ENCODE measurements around the gene GCK. TPM values are rescaled to one million over a fixed set of nuclear protein-coding genes. Genes with fewer than 3 reads are reported as not detected.

The GCK gene
- total RNA-seq, 2 experiments from 2014 or later: 0.16 TPM; not detected in 1

DNA sequence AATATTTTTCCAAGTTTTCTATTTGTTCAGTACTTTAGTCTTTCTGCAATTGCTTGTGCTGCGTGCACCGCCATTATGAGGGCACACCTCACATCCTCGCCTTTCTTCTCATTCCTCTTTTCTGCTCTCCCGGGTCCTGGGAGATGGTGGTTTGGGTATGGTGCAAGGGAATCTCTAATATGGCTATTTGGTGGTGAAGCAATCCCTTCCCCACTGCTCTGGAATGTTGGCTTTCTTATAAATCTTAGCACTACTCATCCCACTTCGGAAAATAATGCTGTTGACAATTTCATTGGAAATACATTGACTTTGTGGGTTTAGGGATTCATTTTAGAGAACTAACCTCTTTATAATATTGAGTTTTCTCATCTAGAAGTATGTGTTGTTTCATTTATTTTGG lies 1.9 kb upstream of the GCK start:
- Histone ChIP-seq H3K4me2 (ENCODE audit: low read length) (no peak overlapping the region), H3K36me3 (ENCODE audit: insufficient read depth, low read length) (no peaks in the 10 kb centered on the region), H3K27ac (ENCODE audit: low read depth, low read length, poor library complexity, severe bottlenecking) (no peak overlapping the region), H3K79me2 (ENCODE audit: insufficient read depth, low read depth, low read length) (no peaks in the 10 kb centered on the region), H3K9me3 (ENCODE audit: low read length) (no peaks in the 10 kb centered on the region), H2AFZ (ENCODE audit: low read length) (no peak overlapping the region), H4K20me1 (ENCODE audit: insufficient read depth, low read length) (no peaks in the 10 kb centered on the region), H3K4me1 (ENCODE audit: insufficient read depth, low read length, poor library complexity, severe bottlenecking) (peaks cover 5% of the 10 kb centered on the region), H3K4me3 (ENCODE audit: low read depth, low read length, poor library complexity, severe bottlenecking) (no peak overlapping the region), H3K9me2 (ENCODE audit: insufficient read depth, low read length) (no peaks in the 10 kb centered on the region)
- no peak for DNase-seq (ENCODE audit: low spot score)
- intact Hi-C loops (cut with micrococcal nuclease; ENCODE audit: unreplicated experiment): no loop called here
- no TSS peak for BruUV-seq (replicated peaks)
- ChIA-PET POLR2A (no interaction called here), CTCF (ENCODE audit: unreplicated experiment) (no interaction called here)
- TF ChIP-seq EZH2phosphoT487 (IDR thresholded peaks at IDR 0.05; ENCODE audit: borderline replicate concordance, low read depth, low read length): no peak
- TF ChIP-seq, protein P1, sequence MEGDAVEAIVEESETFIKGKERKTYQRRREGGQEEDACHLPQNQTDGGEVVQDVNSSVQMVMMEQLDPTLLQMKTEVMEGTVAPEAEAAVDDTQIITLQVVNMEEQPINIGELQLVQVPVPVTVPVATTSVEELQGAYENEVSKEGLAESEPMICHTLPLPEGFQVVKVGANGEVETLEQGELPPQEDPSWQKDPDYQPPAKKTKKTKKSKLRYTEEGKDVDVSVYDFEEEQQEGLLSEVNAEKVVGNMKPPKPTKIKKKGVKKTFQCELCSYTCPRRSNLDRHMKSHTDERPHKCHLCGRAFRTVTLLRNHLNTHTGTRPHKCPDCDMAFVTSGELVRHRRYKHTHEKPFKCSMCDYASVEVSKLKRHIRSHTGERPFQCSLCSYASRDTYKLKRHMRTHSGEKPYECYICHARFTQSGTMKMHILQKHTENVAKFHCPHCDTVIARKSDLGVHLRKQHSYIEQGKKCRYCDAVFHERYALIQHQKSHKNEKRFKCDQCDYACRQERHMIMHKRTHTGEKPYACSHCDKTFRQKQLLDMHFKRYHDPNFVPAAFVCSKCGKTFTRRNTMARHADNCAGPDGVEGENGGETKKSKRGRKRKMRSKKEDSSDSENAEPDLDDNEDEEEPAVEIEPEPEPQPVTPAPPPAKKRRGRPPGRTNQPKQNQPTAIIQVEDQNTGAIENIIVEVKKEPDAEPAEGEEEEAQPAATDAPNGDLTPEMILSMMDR (conservative IDR thresholded peaks at IDR 0.05; ENCODE audit: low read length): no peak

GRCh38 chr7:44189993-44190872 lies 994 bp upstream of the GCK start:
- no TSS peak for BruUV-seq (replicated peaks)
- H3K36me3 ChIP-seq (ENCODE audit: insufficient read depth, low read length): no peaks in the 10 kb centered on the region
- intact Hi-C loops (cut with micrococcal nuclease; ENCODE audit: unreplicated experiment): no loop called here
- no peaks in the 10 kb centered on the region for H3K4me1 ChIP-seq (ENCODE audit: insufficient read depth, low read length, poor library complexity, severe bottlenecking)
- H4K20me1 ChIP-seq (ENCODE audit: insufficient read depth, low read length): no peaks in the 10 kb centered on the region
- H3K4me3 ChIP-seq (ENCODE audit: low read depth, low read length, poor library complexity, severe bottlenecking): no peak overlapping the region
- ChIA-PET POLR2A (no interaction called here), CTCF (ENCODE audit: unreplicated experiment) (no interaction called here)
- no peak overlapping the region for H3K27ac ChIP-seq (ENCODE audit: low read depth, low read length, poor library complexity, severe bottlenecking)
- no peak overlapping the region for H3K4me2 ChIP-seq (ENCODE audit: low read length)
- H3K9me2 ChIP-seq (ENCODE audit: insufficient read depth, low read length): no peaks in the 10 kb centered on the region
- no peaks in the 10 kb centered on the region for H3K9me3 ChIP-seq (ENCODE audit: low read length)
- TF ChIP-seq, protein P1 (conservative IDR thresholded peaks at IDR 0.05; ENCODE audit: low read length): no peak
- TF ChIP-seq EZH2phosphoT487 (IDR thresholded peaks at IDR 0.05; ENCODE audit: borderline replicate concordance, low read depth, low read length): no peak
- no peaks in the 10 kb centered on the region for H3K79me2 ChIP-seq (ENCODE audit: insufficient read depth, low read depth, low read length)
- no peak for DNase-seq (ENCODE audit: low spot score)
- no peak overlapping the region for H2AFZ ChIP-seq (ENCODE audit: low read length)

DNA sequence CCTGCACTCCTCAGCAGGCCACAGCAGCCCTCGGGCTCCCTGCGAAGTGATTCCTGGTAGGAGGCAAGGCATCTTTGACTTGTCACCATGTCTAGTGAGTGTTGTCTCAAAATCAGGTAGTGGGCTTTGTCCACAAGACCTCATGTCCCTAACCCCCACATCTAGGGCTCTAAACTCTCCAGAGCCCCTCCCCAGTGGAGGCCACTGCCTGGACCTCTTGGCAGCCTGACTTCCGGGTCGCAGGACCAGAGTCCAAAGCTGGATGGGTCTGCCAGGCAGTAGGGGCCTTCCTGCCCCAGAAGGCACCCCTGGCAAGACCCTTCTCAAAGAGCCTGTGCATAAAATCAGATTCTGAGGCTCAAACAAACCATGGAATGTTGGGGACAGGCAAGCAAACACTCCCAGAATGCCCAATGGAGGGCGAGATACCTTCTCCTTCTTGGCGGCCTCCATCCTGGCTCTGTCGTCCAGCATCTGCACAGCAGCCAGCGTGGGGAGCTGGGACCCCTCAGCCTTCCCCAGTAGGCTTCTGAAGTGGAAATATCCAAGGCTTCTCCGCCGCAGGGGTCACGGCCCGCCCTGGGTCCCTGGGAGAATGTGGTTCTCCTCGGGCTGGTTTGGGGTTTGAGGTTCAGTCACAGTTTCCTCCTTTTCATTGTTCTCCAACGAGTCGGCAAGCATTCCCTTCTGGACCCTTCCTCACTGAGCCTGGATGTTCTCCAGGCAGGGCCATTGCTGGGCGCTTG lies 586 bp downstream of the GCK start:
- no peaks in the 10 kb centered on the region for H3K9me3 ChIP-seq (ENCODE audit: low read length)
- no peaks in the 10 kb centered on the region for H4K20me1 ChIP-seq (ENCODE audit: insufficient read depth, low read length)
- no peak for DNase-seq (ENCODE audit: low spot score)
- no peaks in the 10 kb centered on the region for H3K9me2 ChIP-seq (ENCODE audit: insufficient read depth, low read length)
- no peak overlapping the region for H2AFZ ChIP-seq (ENCODE audit: low read length)
- no peak for TF ChIP-seq EZH2phosphoT487 (IDR thresholded peaks at IDR 0.05; ENCODE audit: borderline replicate concordance, low read depth, low read length)
- TF ChIP-seq, protein P1 (conservative IDR thresholded peaks at IDR 0.05; ENCODE audit: low read length): no peak
- CTCF ChIA-PET (ENCODE audit: unreplicated experiment): no interaction called here
- no peaks in the 10 kb centered on the region for H3K79me2 ChIP-seq (ENCODE audit: insufficient read depth, low read depth, low read length)
- no peak overlapping the region for H3K27ac ChIP-seq (ENCODE audit: low read depth, low read length, poor library complexity, severe bottlenecking)
- no peaks in the 10 kb centered on the region for H3K4me1 ChIP-seq (ENCODE audit: insufficient read depth, low read length, poor library complexity, severe bottlenecking)
- no peaks in the 10 kb centered on the region for H3K36me3 ChIP-seq (ENCODE audit: insufficient read depth, low read length)
- no peak overlapping the region for H3K4me2 ChIP-seq (ENCODE audit: low read length)
- BruUV-seq (replicated peaks): no TSS peak
- intact Hi-C loops (cut with micrococcal nuclease; ENCODE audit: unreplicated experiment): no loop called here
- no peak overlapping the region for H3K4me3 ChIP-seq (ENCODE audit: low read depth, low read length, poor library complexity, severe bottlenecking)
- POLR2A ChIA-PET: no interaction called here

All from OCI-LY7 (cell line).